Activated T-helper 1 cell treated with anti-CD3 and anti-CD28 coated beads, Interleukin-2, amount 50 U/mL, for 16 hours (primary cell): Measurements from ENCODE around the gene GDNF.
"Not testable (repeated sequence)": the region's sequence is repeated elsewhere in the genome, so short reads cannot be mapped to it uniquely, and the experiment has no call there.

Source experiments
- DNase-seq, 2 donors: peaks; one replicate each; pipeline ENCODE4 v3.0.0-alpha.2; 2020; ENCODE audit warnings: low read depth in 1 of 2, low spot score in 1 of 2

GDNF gene

GRCh38 chr5:37839407-37840052 is at the start of gene GDNF:
Gene GDNF, minus strand, starts transcription at chr5:37840041. Its CDS starts 5,245 bp downstream, at chr5:37834796.
- no peak for DNase-seq

GRCh38 chr5:37888476-37888875 is 48.6 kb upstream of the GDNF start:
- DNase-seq: no peak

GRCh38 chr5:37886242-37886905 is 46.5 kb upstream of the GDNF start:
- DNase-seq: no peak

GRCh38 chr5:37882636-37883035 is 42.8 kb upstream of the GDNF start:
- DNase-seq: no peak

GRCh38 chr5:37881359-37881758 is 41.5 kb upstream of the GDNF start:
- DNase-seq: no peak

GRCh38 chr5:37876943-37877342 is 37.1 kb upstream of the GDNF start:
- DNase-seq: no peak

GRCh38 chr5:37876245-37876644 is 36.4 kb upstream of the GDNF start:
- DNase-seq: no peak

- DNase-seq: no peak
Observed at GRCh38 chr5:37875051-37875787, 35.4 kb upstream of the GDNF start.

GRCh38 chr5:37873988-37874387 is 34.1 kb upstream of the GDNF start:
- DNase-seq: no peak

- no peak for DNase-seq
Observed at GRCh38 chr5:37871023-37871815, 31.4 kb upstream of the GDNF start.

- DNase-seq: no peak
Observed at GRCh38 chr5:37869216-37869615, 29.4 kb upstream of the GDNF start.

GRCh38 chr5:37867654-37868053 is 27.8 kb upstream of the GDNF start:
- no peak for DNase-seq

- DNase-seq: not testable (repeated sequence)
Observed at GRCh38 chr5:37862907-37863306, 23.1 kb upstream of the GDNF start.

- DNase-seq: no peak
Observed at GRCh38 chr5:37860206-37860605, 20.4 kb upstream of the GDNF start.

- no peak for DNase-seq
Observed at GRCh38 chr5:37859805-37860204, 20.0 kb upstream of the GDNF start.

GRCh38 chr5:37858250-37858649 is 18.4 kb upstream of the GDNF start:
- DNase-seq: no peak

- no peak for DNase-seq
Observed at GRCh38 chr5:37857696-37858095, 17.9 kb upstream of the GDNF start.

- DNase-seq: no peak
Observed at GRCh38 chr5:37855438-37855837, 15.6 kb upstream of the GDNF start.

- DNase-seq: no peak
Observed at GRCh38 chr5:37851305-37851704, 11.5 kb upstream of the GDNF start.

- no peak for DNase-seq
Observed at GRCh38 chr5:37850226-37850865, 10.5 kb upstream of the GDNF start.

- DNase-seq: no peak
Observed at GRCh38 chr5:37849641-37850040, 9.8 kb upstream of the GDNF start.
